GM10266 (cell line): Measurements from ENCODE around the gene STK17A.
"Not testable (repeated sequence)": the region's sequence is repeated elsewhere in the genome, so short reads cannot be mapped to it uniquely, and the experiment has no call there.

Experiments used
- DNase-seq: peaks from one replicate; pipeline ENCODE4 v3.0.0; 2012; ENCODE audit errors: extremely low spot score
- TF ChIP-seq, protein P1 (sequence below): IDR thresholded peaks from 2 replicates; pipeline ENCODE4 v1.5.1; 2012; ENCODE audit warnings: mild to moderate bottlenecking, low read depth; ENCODE audit not compliant: control insufficient read depth, insufficient read depth; ENCODE audit errors: missing control alignments

The STK17A gene

DNA sequence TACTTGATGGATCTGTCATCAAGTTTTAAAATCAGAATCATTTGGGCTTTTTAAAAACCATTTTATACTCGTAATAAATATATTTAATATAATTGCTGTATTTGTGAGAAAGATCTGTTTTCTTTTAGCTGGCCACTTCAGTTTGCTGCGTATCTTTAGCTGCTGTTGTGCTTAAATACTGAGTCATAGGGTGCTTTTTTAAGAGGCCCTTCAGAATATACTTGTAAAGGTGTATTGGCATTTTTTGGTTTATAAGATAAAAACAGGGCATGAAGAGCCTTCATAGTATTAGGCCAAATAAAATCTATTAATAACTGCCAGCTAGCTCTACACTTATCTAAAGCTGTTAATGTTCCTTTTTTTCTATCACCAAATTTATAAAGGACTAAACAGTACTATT, 43.8 kb downstream of the STK17A start:
- TF ChIP-seq, protein P1, sequence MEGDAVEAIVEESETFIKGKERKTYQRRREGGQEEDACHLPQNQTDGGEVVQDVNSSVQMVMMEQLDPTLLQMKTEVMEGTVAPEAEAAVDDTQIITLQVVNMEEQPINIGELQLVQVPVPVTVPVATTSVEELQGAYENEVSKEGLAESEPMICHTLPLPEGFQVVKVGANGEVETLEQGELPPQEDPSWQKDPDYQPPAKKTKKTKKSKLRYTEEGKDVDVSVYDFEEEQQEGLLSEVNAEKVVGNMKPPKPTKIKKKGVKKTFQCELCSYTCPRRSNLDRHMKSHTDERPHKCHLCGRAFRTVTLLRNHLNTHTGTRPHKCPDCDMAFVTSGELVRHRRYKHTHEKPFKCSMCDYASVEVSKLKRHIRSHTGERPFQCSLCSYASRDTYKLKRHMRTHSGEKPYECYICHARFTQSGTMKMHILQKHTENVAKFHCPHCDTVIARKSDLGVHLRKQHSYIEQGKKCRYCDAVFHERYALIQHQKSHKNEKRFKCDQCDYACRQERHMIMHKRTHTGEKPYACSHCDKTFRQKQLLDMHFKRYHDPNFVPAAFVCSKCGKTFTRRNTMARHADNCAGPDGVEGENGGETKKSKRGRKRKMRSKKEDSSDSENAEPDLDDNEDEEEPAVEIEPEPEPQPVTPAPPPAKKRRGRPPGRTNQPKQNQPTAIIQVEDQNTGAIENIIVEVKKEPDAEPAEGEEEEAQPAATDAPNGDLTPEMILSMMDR = no peak
- no peak for DNase-seq

DNA sequence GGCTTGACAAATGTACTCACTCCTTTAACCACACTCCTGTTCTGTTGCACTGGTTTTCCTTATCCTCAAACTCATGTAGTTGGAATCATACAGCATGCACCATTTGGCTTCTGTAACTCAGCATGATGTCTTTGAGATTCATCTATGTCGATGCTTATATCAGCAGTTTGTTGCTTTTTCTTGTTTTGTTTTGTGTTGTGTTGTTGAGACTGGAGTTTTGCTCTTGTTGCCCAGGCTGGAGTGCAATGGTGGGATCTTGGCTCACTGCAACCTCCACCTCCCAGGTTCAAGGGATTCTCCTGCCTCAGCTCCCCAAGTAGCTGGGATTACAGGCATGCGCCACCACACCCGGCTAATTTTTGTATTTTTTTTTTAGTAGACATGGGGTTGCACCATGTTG, 44.9 kb downstream of the STK17A start:
- DNase-seq = not testable (repeated sequence)

DNA sequence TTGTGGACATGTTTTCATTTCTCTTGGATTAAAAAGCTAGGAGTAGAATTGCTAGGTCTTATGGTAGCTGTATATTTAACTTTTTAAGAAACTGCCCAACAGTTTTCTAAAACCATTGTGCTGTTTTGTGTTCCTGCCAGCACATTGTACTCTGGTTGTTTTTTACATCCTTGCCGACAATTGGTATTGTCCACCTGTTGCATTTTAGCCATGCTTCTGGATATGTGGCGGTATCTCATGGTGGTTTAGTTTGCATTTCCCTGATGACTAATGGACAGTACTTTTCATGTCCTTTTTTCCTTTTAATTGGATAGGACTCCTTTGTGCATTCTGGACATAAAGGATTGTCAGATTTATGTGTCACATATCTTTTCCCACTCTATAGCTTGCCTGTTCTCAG, 45.5 kb downstream of the STK17A start:
- no peak for DNase-seq
- TF ChIP-seq, protein P1 = no peak

DNA sequence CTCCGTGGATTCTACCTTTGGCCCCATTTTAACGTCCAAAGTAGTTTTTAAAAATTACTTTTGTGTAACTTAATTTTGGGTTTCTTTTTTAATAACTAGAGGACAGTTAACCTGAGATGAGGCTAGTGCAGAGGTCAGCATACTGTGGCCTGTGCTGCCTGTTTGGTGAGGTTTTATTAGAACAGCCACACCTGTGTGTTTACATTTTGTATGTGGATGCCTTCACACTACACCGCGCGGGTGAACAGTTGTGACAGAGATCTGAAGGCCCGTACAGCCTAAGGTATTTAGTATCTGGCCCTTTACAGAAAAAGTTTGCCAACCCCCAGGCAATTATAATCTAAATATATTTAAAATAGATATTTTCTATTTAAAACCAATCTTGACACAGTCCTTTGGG, 46.9 kb downstream of the STK17A start:
- DNase-seq = no peak
- TF ChIP-seq, protein P1 = no peak

DNA sequence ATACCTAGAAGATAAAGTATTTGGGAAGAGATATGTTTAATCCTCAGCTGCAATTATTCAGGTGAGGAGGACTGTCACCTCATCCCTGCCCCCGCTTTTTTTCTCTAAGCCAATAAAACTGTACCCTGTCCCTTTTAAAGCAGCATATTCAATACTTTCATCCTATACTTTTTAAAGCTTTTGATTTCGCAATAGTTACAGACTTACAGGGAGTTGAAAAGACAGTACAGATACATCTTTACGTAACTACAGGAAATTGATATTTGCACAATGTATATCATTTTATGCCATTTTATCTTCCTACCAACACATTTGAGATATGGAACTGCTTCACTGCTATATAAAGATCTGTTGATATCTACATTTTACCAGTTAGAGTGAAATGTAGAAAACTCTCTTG, 47.6 kb downstream of the STK17A start:
- DNase-seq = no peak
- TF ChIP-seq, protein P1 = no peak

DNA sequence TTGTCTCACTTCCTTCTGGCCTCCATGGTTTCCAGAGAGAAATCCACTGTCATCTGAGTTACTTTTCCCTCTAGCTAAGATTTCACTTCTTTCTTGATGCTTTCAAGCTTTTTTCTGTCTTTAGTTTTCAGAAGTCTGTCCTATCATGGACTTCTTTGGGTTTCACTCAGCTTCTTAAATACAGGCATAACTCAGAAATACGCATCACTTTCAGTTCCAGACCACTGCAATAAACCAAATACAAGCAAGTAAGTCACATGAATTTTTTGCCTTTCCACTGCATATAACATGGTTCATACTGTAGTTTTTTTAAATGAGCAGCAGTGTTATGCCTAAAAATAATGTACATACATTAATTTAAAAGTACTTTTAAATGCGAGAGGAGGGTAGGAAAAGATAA, 48.7 kb downstream of the STK17A start:
- TF ChIP-seq, protein P1 = no peak
- no peak for DNase-seq

DNA sequence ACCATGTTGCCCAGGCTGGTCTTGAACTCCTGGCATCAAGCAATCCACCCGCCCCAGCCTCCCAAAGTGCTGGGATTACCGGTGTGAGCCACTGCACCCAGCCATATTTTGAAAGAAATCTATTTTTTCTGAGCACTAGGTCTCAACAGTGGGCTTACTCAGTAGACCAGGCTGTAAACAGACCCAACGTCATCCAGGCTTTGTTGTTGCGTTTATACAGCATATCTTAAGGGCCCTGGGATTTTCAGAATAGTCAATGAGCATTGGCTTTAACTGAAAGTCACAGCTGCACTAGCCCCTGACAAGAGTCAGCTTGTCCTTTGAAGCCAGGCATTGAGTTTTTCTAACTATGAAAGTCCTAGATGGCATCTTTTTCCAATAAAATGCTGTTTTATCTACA, 49.8 kb downstream of the STK17A start:
- DNase-seq = no peak
- TF ChIP-seq, protein P1 = no peak

DNA sequence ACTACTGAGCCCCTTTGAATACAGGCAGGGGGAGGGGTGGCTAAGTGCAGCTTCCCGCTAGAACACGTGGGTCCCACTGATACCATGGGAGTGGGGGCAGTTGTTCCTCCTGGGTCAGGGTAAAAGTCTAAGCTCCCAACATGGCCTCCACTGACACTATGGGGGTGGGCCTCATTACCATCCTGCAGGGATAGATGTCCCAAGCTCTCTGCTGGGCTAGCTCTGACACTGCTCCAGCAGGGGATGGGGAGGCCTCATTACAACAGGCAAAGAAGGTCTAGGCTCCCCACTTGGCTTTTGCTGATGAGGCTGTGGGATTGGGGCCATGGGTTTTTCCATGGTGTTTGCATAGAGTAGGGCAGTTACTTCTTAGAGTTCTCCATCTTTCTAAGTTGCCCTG, 51.5 kb downstream of the STK17A start:
- TF ChIP-seq, protein P1 = no peak
- DNase-seq = no peak
